Neural crest cell (in vitro differentiated cells): ENCODE measurements around the gene GRM3. TPM values are rescaled to one million over a fixed set of nuclear protein-coding genes. Genes with fewer than 3 reads are reported as not detected.

Experiments
- DNase-seq: peaks from one replicate; pipeline ENCODE4 v3.0.0; 2021; ENCODE audit warnings: low read depth, mixed read lengths, low spot score
- H3K27ac Mint-ChIP-seq: one replicate; pipeline ENCODE4 v1.8.0; 2021; ENCODE audit warnings: mild to moderate bottlenecking, mixed read lengths; ENCODE audit not compliant: unreplicated experiment
- H3K27me3 Mint-ChIP-seq: 2 replicates; pipeline ENCODE4 v1.8.0; 2021; ENCODE audit warnings: low read depth, mild to moderate bottlenecking, mixed read lengths
- H3K36me3 Mint-ChIP-seq: 2 replicates; pipeline ENCODE4 v1.8.0; 2021; ENCODE audit warnings: low read depth, mild to moderate bottlenecking, mixed read lengths
- H3K4me1 Mint-ChIP-seq: 2 replicates; pipeline ENCODE4 v1.8.0; 2021; ENCODE audit warnings: mixed read lengths
- H3K4me3 Mint-ChIP-seq: one replicate; pipeline ENCODE4 v1.8.0; 2021; ENCODE audit warnings: mild to moderate bottlenecking, mixed read lengths
- H3K9me3 Mint-ChIP-seq: 2 replicates; pipeline ENCODE4 v1.8.0; 2021; ENCODE audit warnings: mixed read lengths
- total RNA-seq: library from RNA; stranded (reverse); gene quantifications from 2 replicates; pipeline ENCODE4 v1.2.1, GENCODE V29; 2021
- TF ChIP-seq, protein P1 (sequence below): fragments of 200-600 bp; sonication (generic); conservative IDR thresholded peaks from 2 replicates; pipeline ENCODE4 v1.5.0; 2021; ENCODE audit warnings: antibody characterized with exemption, mild to moderate bottlenecking

Gene GRM3
- total RNA-seq, 1 donor from 2014 or later: 2.9 TPM

DNA sequence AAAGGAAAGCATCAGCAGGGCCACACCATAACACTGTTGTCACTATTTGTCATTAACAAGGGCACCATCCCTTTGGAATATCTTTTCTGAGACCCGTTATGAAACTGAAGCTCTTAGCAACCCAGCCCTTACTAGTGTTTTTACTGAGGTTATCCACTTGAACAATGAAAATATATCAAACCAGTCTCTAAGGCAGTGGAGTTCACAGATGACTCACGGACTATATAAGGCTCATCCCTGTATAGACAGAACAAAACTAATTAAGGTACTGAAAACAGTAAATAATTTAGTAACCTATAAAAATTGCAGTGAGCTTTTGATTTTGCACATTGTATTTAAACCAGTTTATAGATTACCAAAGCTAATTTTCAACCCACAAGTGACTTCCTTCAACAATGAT, 219.7 kb downstream of the GRM3 start:
- Mint-ChIP-seq H3K27ac (no peak overlapping the region), H3K36me3 (peaks cover 22% of the 10 kb centered on the region), H3K27me3 (no peaks in the 10 kb centered on the region), H3K9me3 (peaks cover 9% of the 10 kb centered on the region), H3K4me3 (no peak overlapping the region), H3K4me1 (peaks cover 6% of the 10 kb centered on the region)
- TF ChIP-seq, protein P1, sequence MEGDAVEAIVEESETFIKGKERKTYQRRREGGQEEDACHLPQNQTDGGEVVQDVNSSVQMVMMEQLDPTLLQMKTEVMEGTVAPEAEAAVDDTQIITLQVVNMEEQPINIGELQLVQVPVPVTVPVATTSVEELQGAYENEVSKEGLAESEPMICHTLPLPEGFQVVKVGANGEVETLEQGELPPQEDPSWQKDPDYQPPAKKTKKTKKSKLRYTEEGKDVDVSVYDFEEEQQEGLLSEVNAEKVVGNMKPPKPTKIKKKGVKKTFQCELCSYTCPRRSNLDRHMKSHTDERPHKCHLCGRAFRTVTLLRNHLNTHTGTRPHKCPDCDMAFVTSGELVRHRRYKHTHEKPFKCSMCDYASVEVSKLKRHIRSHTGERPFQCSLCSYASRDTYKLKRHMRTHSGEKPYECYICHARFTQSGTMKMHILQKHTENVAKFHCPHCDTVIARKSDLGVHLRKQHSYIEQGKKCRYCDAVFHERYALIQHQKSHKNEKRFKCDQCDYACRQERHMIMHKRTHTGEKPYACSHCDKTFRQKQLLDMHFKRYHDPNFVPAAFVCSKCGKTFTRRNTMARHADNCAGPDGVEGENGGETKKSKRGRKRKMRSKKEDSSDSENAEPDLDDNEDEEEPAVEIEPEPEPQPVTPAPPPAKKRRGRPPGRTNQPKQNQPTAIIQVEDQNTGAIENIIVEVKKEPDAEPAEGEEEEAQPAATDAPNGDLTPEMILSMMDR: no peak
- DNase-seq: no peak

DNA sequence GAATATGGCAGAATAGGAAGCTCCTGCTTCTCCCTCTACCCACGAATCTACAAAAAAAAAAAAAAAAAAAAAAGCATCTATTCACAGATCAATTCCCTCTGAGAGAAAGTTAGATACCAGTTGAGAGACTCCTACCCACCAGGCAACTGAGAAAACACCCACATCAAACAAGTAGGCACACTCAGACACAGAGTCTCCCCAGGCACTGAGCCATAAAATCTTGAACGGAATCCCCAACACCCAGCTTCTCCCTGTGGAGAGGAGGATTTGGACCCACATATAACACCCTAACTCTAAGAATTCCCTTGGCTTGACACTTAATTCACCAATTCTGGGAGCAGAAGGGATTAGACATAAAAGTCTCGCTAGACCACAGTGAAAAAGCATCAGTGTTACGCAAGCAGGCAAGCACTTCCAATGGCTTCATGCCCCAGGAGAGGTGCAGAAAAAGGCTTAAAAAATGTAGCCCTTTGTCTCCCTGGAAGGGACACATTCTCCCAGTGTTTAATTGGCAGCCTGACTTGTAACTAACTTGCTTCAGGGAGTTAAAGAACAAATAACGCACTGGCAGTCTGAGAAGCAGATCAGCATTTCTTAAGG, 223.6 kb downstream of the GRM3 start:
- H3K4me1 Mint-ChIP-seq: peaks cover 6% of the 10 kb centered on the region
- H3K4me3 Mint-ChIP-seq: no peak overlapping the region
- peaks cover 16% of the 10 kb centered on the region for H3K9me3 Mint-ChIP-seq
- DNase-seq: no peak
- H3K27me3 Mint-ChIP-seq: no peaks in the 10 kb centered on the region
- TF ChIP-seq, protein P1: no peak
- H3K36me3 Mint-ChIP-seq: peaks cover 30% of the 10 kb centered on the region
- peak overlapping the region; percentile 27 for H3K27ac Mint-ChIP-seq

DNA sequence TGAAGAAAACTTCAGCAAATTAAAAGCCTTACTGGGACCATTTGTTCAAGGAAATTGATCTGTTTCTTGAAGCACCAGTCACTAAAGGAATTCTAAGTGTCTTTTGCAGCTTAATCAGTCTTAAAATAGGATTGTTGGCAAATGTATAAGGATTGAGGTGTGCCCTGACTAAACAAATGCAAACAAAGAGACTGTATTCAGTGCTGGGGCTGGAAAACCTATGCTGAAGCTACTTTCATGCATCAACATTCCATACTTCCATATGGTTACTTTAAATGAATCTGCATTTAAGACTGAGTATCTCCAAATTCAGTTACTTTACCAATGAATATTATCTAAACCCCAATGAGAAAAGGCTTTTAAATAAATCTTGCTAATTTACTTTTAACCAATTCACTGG, 232.4 kb downstream of the GRM3 start:
- DNase-seq: no peak
- H3K4me1 Mint-ChIP-seq: no peaks in the 10 kb centered on the region
- H3K4me3 Mint-ChIP-seq: no peak overlapping the region
- H3K9me3 Mint-ChIP-seq: peaks cover 6% of the 10 kb centered on the region
- H3K27ac Mint-ChIP-seq: peak overlapping the region; percentile 9
- no peaks in the 10 kb centered on the region for H3K27me3 Mint-ChIP-seq
- TF ChIP-seq, protein P1: no peak
- H3K36me3 Mint-ChIP-seq: peaks cover 34% of the 10 kb centered on the region

DNA sequence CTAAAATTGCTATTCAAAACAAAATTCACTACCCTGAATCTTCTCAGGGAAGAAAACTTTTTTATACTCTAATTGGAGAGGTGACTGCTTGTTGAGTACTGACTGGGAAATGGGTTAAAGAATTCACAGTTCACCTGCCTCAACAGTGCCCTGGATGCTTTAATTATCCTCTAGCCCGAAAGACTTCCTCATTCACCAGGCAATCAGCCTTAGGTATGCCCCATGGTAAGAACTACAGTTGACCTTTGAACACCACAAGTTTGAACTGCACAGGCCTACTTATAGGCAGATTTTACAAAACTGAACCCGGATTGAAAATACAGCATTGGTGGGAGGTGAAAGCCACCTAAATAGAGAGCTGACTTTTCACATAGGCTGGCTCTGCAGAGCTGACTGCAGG, 240.4 kb downstream of the GRM3 start:
- H3K4me1 Mint-ChIP-seq: no peaks in the 10 kb centered on the region
- no peak for DNase-seq
- H3K27me3 Mint-ChIP-seq: no peaks in the 10 kb centered on the region
- no peak overlapping the region for H3K27ac Mint-ChIP-seq
- TF ChIP-seq, protein P1: no peak
- H3K9me3 Mint-ChIP-seq: peaks cover 2% of the 10 kb centered on the region
- peaks cover 29% of the 10 kb centered on the region for H3K36me3 Mint-ChIP-seq
- H3K4me3 Mint-ChIP-seq: no peak overlapping the region

DNA sequence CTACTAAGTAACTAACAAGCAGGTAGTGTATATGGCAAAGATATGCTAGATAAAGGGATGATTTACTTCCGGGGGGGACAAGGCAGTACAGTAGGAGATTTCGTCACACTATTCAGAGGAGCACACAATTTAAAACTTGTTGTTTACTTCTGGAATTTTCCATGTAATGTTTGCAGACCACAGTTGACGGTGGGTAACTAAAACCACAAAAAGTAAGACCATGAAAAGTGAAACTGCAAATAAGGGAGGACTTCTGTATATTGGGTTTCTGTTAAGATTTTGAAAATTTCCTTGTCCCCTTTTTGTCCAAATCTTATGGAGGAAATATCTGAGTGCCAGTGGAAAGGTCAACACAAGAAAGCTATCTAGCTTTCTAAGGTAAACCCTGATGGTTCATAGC, 245.8 kb downstream of the GRM3 start:
- H3K36me3 Mint-ChIP-seq: peaks cover 33% of the 10 kb centered on the region
- TF ChIP-seq, protein P1: no peak

DNA sequence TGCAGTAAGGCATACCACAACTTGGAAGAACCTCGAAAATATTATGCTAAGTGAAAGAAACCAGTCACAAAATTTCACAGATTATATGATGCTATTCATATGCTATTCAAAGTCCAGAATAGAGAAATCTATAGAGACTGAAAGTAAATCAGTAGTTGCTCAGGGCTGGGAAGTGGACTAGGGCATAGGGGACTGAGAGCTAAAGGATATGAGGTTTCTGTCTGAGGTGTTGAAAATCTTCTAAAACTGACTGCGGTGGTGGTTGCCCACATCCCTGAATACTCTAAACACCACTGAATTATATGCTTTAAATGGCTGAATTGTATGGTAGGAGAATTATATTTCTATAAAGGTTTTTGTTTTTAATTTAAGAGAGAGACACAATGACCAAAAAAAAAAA, 254.5 kb downstream of the GRM3 start:
- no peak overlapping the region for H3K4me3 Mint-ChIP-seq
- TF ChIP-seq, protein P1: no peak
- peaks cover 7% of the 10 kb centered on the region for H3K36me3 Mint-ChIP-seq
- H3K27ac Mint-ChIP-seq: no peak overlapping the region
- DNase-seq: no peak
- no peaks in the 10 kb centered on the region for H3K27me3 Mint-ChIP-seq
- H3K4me1 Mint-ChIP-seq: no peaks in the 10 kb centered on the region
- H3K9me3 Mint-ChIP-seq: no peaks in the 10 kb centered on the region

More for the DNA sequence above, 245.8 kb downstream of the GRM3 start:
- H3K4me3 Mint-ChIP-seq: no peak overlapping the region
- no peaks in the 10 kb centered on the region for H3K4me1 Mint-ChIP-seq
- H3K9me3 Mint-ChIP-seq: peaks cover 2% of the 10 kb centered on the region
- no peaks in the 10 kb centered on the region for H3K27me3 Mint-ChIP-seq
- H3K27ac Mint-ChIP-seq: no peak overlapping the region
- DNase-seq: no peak
